ENCODE data around the gene GMEB2.

DNA sequence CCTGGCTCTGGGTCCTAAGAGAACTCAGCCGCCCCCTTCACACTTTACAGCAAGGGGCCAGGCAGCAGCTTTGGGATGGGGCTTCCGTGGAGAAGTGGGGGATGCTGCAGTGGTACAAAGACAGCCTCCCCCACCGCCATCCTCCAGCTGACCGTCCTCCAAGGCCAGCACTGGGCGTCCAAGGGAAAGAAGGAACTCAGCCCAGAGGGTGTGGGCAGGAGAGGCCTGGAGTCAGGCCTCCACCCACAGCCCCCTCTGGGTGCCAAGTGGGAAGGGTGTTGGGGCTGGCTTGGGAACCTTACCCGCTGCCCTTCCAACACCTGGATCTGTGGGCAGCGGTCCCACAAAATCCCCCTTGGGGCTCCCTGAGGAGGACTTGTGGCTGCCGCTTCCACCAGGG is 13.2 kb upstream of the GMEB2 start:
- TF ChIP-seq POLR2AphosphoS5 (IDR thresholded peaks at IDR 0.05; ENCODE audit: low read length) = no peak
- TF ChIP-seq MTA3 (IDR thresholded peaks at IDR 0.05; ENCODE audit: borderline replicate concordance, low read length) = no peak
- no peak for TF ChIP-seq HDAC2 (IDR thresholded peaks at IDR 0.05)
